HepG2 (cell line): ENCODE data around the gene PLPP3. TPM values are rescaled to one million over a fixed set of nuclear protein-coding genes. Genes with fewer than 3 reads are reported as not detected.

Experiments
- AGO2 ChIP-seq: fragments of 200-400 bp; formaldehyde crosslinking; optimal IDR thresholded peaks from 2 replicates; pipeline ENCODE3; 2017; ENCODE audit warnings: mild to moderate bottlenecking, low read depth, low read length, moderate library complexity
- HNRNPL ChIP-seq: fragments of 200-400 bp; formaldehyde crosslinking; IDR thresholded peaks from 2 replicates; pipeline ENCODE4 v1.6.1; 2017; ENCODE audit warnings: mild to moderate bottlenecking, low read depth, low read length
- MAFK ChIP-seq, 2 experiments: IDR thresholded peaks in 1 of 2; conservative IDR thresholded peaks in 1 of 2; 2 replicates each; pipeline ENCODE4 v1.6.1; 2011; ENCODE audit warnings: improper control_type of control experiment in 2 of 2, low read length in 2 of 2
- MNT ChIP-seq: fragments of 450-650 bp; IDR thresholded peaks from 2 replicates; pipeline ENCODE4 v1.6.1; 2016
- SATB2 ChIP-seq: sonication (generic); formaldehyde crosslinking; IDR thresholded peaks from 2 replicates; pipeline ENCODE4 v1.5.0; 2020; ENCODE audit warnings: missing genetic modification reagents
- THAP11 ChIP-seq: IDR thresholded peaks from 2 replicates; pipeline ENCODE4 v1.6.1; 2016; ENCODE audit warnings: missing biosample characterization, missing genetic modification reagents
- TRAFD1 ChIP-seq: sonication (generic); formaldehyde crosslinking; IDR thresholded peaks from 2 replicates; pipeline ENCODE4 v1.5.1; 2020; ENCODE audit warnings: missing genetic modification reagents, mild to moderate bottlenecking, borderline replicate concordance
- TRIM22 ChIP-seq: fragments of 450-650 bp; IDR thresholded peaks from 2 replicates; pipeline ENCODE4 v1.6.1; 2017
- TRIM24 ChIP-seq: sonication (generic); formaldehyde crosslinking; IDR thresholded peaks from 2 replicates; pipeline ENCODE4 v1.8.0; 2022; ENCODE audit warnings: mild to moderate bottlenecking, missing genetic modification reagents
- UBTF ChIP-seq: sonication (generic); formaldehyde crosslinking; IDR thresholded peaks from 2 replicates; pipeline ENCODE4 v1.4.0; 2020; ENCODE audit warnings: mild to moderate bottlenecking, missing genetic modification reagents
- ZBTB2 ChIP-seq: sonication (generic); formaldehyde crosslinking; IDR thresholded peaks from 2 replicates; pipeline ENCODE4 v1.8.0; 2022; ENCODE audit warnings: low read depth, missing genetic modification reagents
- ZC3H13 ChIP-seq: sonication (generic); formaldehyde crosslinking; IDR thresholded peaks from 2 replicates; pipeline ENCODE4 v1.8.1; 2023; ENCODE audit warnings: mild to moderate bottlenecking, missing genetic modification reagents, moderate library complexity
- ZNF138 ChIP-seq: sonication (generic); formaldehyde crosslinking; IDR thresholded peaks from 2 replicates; pipeline ENCODE4 v1.5.0; 2020; ENCODE audit warnings: mild to moderate bottlenecking, low read depth, missing genetic modification reagents
- ZNF431 ChIP-seq: sonication (generic); formaldehyde crosslinking; IDR thresholded peaks from 2 replicates; pipeline ENCODE4 v1.9.0; 2022; ENCODE audit warnings: missing genetic modification reagents, low read depth, mild to moderate bottlenecking, borderline replicate concordance
- ZNF646 ChIP-seq: sonication (generic); formaldehyde crosslinking; IDR thresholded peaks from 2 replicates; pipeline ENCODE4 v1.9.0; 2021; ENCODE audit warnings: mild to moderate bottlenecking, missing genetic modification reagents
- polyA plus RNA-seq, 8 experiments: library from polyadenylated mRNA; depleted of rRNA in 3 of 8; stranded (reverse) in 7 of 8; unstranded in 1 of 8; fragments of >200 nt; fragmentation: Illumina TruSeq in 4 of 8; extraction: Trizol in 4 of 8; gene quantifications; 2 replicates each; pipeline versions ENCODE4 v1.2.1 to v1.2.3, GENCODE V29; 2011 to 2016; ENCODE audit warnings: low read depth in 4 of 8, missing spikeins in 1 of 8, mixed read lengths in 1 of 8; ENCODE audit not compliant: insufficient read depth in 1 of 8
- total RNA-seq, 5 experiments: library from RNA; depleted of rRNA; stranded (reverse); fragments of >200 nt; fragmentation: Illumina TruSeq; extraction: Trizol; gene quantifications; 2 replicates each; pipeline ENCODE4 v1.2.3, GENCODE V29; 2016; ENCODE audit warnings: low read depth in 1 of 5

The PLPP3 gene
- total and polyA plus RNA-seq, 2 of the 13 experiments (the other 11 are each of a cell fraction or from before 2014, with no cell fraction given) = 49.7 to 65.8 TPM

- no peak for TF ChIP-seq UBTF (CRISPR knock-in tag)
- no peak for TF ChIP-seq ZNF431 (CRISPR knock-in tag)
- no peak for TF ChIP-seq SATB2
- TF ChIP-seq HNRNPL = no peak
- no peak for TF ChIP-seq TRAFD1 (CRISPR knock-in tag)
- no peak for TF ChIP-seq TRIM22
- TF ChIP-seq TRIM24 (CRISPR knock-in tag) = no peak
- no peak for TF ChIP-seq MNT
- no peak for TF ChIP-seq ZC3H13
- no peak for TF ChIP-seq AGO2
- TF ChIP-seq ZBTB2 (CRISPR knock-in tag) = no peak
- 0 out of 4 replicates have a peak, but pooled peaks of 1 of the 2 experiments have one; percentile 1 for TF ChIP-seq MAFK (conservative IDR thresholded peaks at IDR 0.05 in 1 of 2, IDR thresholded peaks at IDR 0.05 in 1 of 2; ENCODE audit: low read length in 2 of 2)
- no peak for TF ChIP-seq ZNF138 (CRISPR knock-in tag)
- TF ChIP-seq THAP11 (CRISPR knock-in tag) = no peak
- TF ChIP-seq ZNF646 (CRISPR knock-in tag) = no peak
These were observed 15.8 kb downstream of the PLPP3 start (continued) for GRCh38 chr1:56563568-56563967.
